SK-N-SH (cell line): ENCODE results near the gene KRTAP12-1. TPM values are rescaled to one million over a fixed set of nuclear protein-coding genes. Genes with fewer than 3 reads are reported as not detected.
"Not testable (repeated sequence)": the region's sequence is repeated elsewhere in the genome, so short reads cannot be mapped to it uniquely, and the experiment has no call there.

Experiments used
- CTCF ChIA-PET: fragments of 300-600, 350-600 bp; formaldehyde crosslinking; extraction: SDS; loops from one replicate; lab custom pipeline; 2021; lab: Yijun Ruan, JAX
- POLR2A ChIA-PET: fragments of 350-600 bp; sonication (Branson Sonifier 250); formaldehyde crosslinking; extraction: SDS; loops from one replicate; lab custom pipeline; 2020; ENCODE audit warnings: antibody characterized with exemption, inconsistent platforms; lab: Yijun Ruan, JAX
- DNase-seq: peaks from one replicate; pipeline ENCODE4 v3.0.0; 2012
- H2AFZ ChIP-seq: fragments of 200-600 bp; sonication (generic); 2 replicates; pipeline ENCODE4 v1.8.1; 2016; ENCODE audit warnings: antibody characterized with exemption, mild to moderate bottlenecking, low read depth
- H3F3A ChIP-seq: fragments of 200-600 bp; sonication (generic); replicated peaks from 2 replicates; pipeline ENCODE3; 2016; ENCODE audit warnings: antibody characterized with exemption, mild to moderate bottlenecking; ENCODE audit not compliant: insufficient read depth
- H3K27ac ChIP-seq, 2 experiments: fragments of 200-500 bp in 1 of 2; fragments of 200-600 bp in 1 of 2; sonication (Bioruptor generic) in 1 of 2; sonication (generic), shearing (Covaris generic) in 1 of 2; 2 replicates each; pipeline versions ENCODE4 v1.5.1 to v1.6.1; 2014 to 2016; ENCODE audit warnings: low read depth in 2 of 2, inconsistent platforms in 1 of 2, low read length in 1 of 2, mild to moderate bottlenecking in 1 of 2, mixed read lengths in 1 of 2
- H3K27me3 ChIP-seq: fragments of 200-600 bp; sonication (generic), shearing (Covaris generic); 2 replicates; pipeline ENCODE4 v1.6.1; 2016; ENCODE audit warnings: mixed run types; ENCODE audit not compliant: insufficient read depth
- H3K36me3 ChIP-seq, 2 experiments: fragments of 200-500 bp in 1 of 2; fragments of 200-600 bp in 1 of 2; sonication (Bioruptor generic) in 1 of 2; sonication (generic) in 1 of 2; replicated peaks in 1 of 2; 2 replicates each; pipeline versions ENCODE3 to v1.5.1; 2014 to 2016; ENCODE audit warnings: low read length in 1 of 2, mild to moderate bottlenecking in 1 of 2; ENCODE audit not compliant: insufficient read depth in 2 of 2, control insufficient read depth in 1 of 2
- H3K4me1 ChIP-seq, 2 experiments: fragments of 200-500 bp in 1 of 2; fragments of 200-600 bp in 1 of 2; sonication (Bioruptor generic) in 1 of 2; sonication (generic), shearing (Covaris generic) in 1 of 2; 2 replicates each; pipeline versions ENCODE4 v1.5.1 to v1.6.1; 2014 to 2016; ENCODE audit warnings: low read depth in 1 of 2, low read length in 1 of 2, mixed run types in 1 of 2; ENCODE audit not compliant: insufficient read depth in 2 of 2, control insufficient read depth in 1 of 2
- H3K4me2 ChIP-seq: fragments of 200-600 bp; sonication (generic), shearing (Covaris generic); 2 replicates; pipeline ENCODE4 v1.6.1; 2017; ENCODE audit warnings: mixed run types
- H3K4me3 ChIP-seq, 2 experiments: fragments of 200-500 bp in 1 of 2; fragments of 200-600 bp in 1 of 2; sonication (Bioruptor generic) in 1 of 2; sonication (generic), shearing (Covaris generic) in 1 of 2; 2 replicates each; pipeline versions ENCODE4 v1.5.1 to v1.8.1; 2014 to 2016; ENCODE audit warnings: low read depth in 2 of 2, inconsistent platforms in 1 of 2, low read length in 1 of 2, mild to moderate bottlenecking in 1 of 2, mixed read lengths in 1 of 2, moderate library complexity in 1 of 2
- H3K79me2 ChIP-seq: fragments of 200-600 bp; sonication (generic); 2 replicates; pipeline ENCODE4 v1.8.1; 2017; ENCODE audit warnings: mild to moderate bottlenecking; ENCODE audit not compliant: insufficient read depth
- H3K9ac ChIP-seq: fragments of 200-600 bp; sonication (generic); 2 replicates; pipeline ENCODE4 v1.6.1; 2017; ENCODE audit warnings: mixed run types
- H3K9me2 ChIP-seq: fragments of 200-600 bp; sonication (generic); 2 replicates; pipeline ENCODE4 v1.6.1; 2017; ENCODE audit warnings: mixed run types
- H3K9me3 ChIP-seq: fragments of 200-600 bp; sonication (generic); 2 replicates; pipeline ENCODE4 v1.6.1; 2017; ENCODE audit warnings: mixed run types, mild to moderate bottlenecking, moderate library complexity
- H4K20me1 ChIP-seq: fragments of 200-600 bp; sonication (generic); 2 replicates; pipeline ENCODE4 v1.6.1; 2017; ENCODE audit warnings: mild to moderate bottlenecking, mixed run types; ENCODE audit not compliant: insufficient read depth
- EP300 ChIP-seq, 2 experiments: IDR thresholded peaks; 2 replicates each; pipeline versions ENCODE4 v1.4.0 to v1.6.1; 2012; ENCODE audit warnings: borderline replicate concordance in 1 of 2, low read depth in 1 of 2, low read length in 1 of 2
- FOXJ3 ChIP-seq: sonication (generic); formaldehyde crosslinking; IDR thresholded peaks from 2 replicates; pipeline ENCODE4 v1.5.1; 2020; ENCODE audit warnings: mild to moderate bottlenecking, missing genetic modification reagents
- FOXM1 ChIP-seq: IDR thresholded peaks from 2 replicates; pipeline ENCODE4 v1.4.0; 2012; ENCODE audit warnings: low read depth, mild to moderate bottlenecking
- GABPA ChIP-seq: IDR thresholded peaks from 2 replicates; pipeline ENCODE4 v1.4.0; 2012; ENCODE audit warnings: low read depth, mild to moderate bottlenecking
- GATA2 ChIP-seq: sonication (generic); formaldehyde crosslinking; IDR thresholded peaks from 2 replicates; pipeline ENCODE4 v1.5.0; 2020; ENCODE audit warnings: mild to moderate bottlenecking, missing genetic modification reagents
- MAX ChIP-seq: IDR thresholded peaks from 2 replicates; pipeline ENCODE4 v1.4.0; 2012; ENCODE audit warnings: low read depth
- NFIC ChIP-seq: IDR thresholded peaks from 2 replicates; pipeline ENCODE4 v1.4.0; 2012; ENCODE audit warnings: borderline replicate concordance
- NRF1 ChIP-seq: IDR thresholded peaks from 2 replicates; pipeline ENCODE4 v1.6.1; 2012; ENCODE audit warnings: low read depth, mild to moderate bottlenecking, low read length
- RFX5 ChIP-seq: IDR thresholded peaks from 2 replicates; pipeline ENCODE4 v1.6.1; 2012; ENCODE audit warnings: mild to moderate bottlenecking, improper control_type of control experiment, low read length
- SIN3A ChIP-seq: IDR thresholded peaks from 2 replicates; pipeline ENCODE4 v1.6.1; 2012; ENCODE audit warnings: low read depth, mild to moderate bottlenecking, low read length, moderate library complexity, borderline replicate concordance
- SMC3 ChIP-seq: IDR thresholded peaks from 2 replicates; pipeline ENCODE4 v1.6.1; 2012; ENCODE audit warnings: low read depth, low read length, improper control_type of control experiment
- USF1 ChIP-seq: IDR thresholded peaks from 2 replicates; pipeline ENCODE4 v1.4.0; 2012; ENCODE audit warnings: low read depth, borderline replicate concordance
- ZBTB33 ChIP-seq: IDR thresholded peaks from 2 replicates; pipeline ENCODE4 v1.4.0; 2012; ENCODE audit warnings: low read depth, borderline replicate concordance
- WGBS: methylation state at CpG from one replicate; pipeline ENCODE4 v1.1.6; 2017; ENCODE audit warnings: low lambda C conversion rate; 5-methylcytosine and 5-hydroxymethylcytosine counted together
- polyA plus RNA-seq, 3 experiments: library from polyadenylated mRNA; depleted of rRNA; stranded (reverse); fragments of >200 nt; gene quantifications; 2 replicates each; pipeline ENCODE4 v1.2.3, GENCODE V29; 2012

Gene KRTAP12-1
- polyA plus RNA-seq, 1 of the 3 experiments (the other 2 are of a cell fraction): not detected

- POLR2A ChIA-PET: no interaction called here
- no peak for DNase-seq
Measured at GRCh38 chr21:44640761-44641160, 41.2 kb downstream of the KRTAP12-1 start.

GRCh38 chr21:44639331-44639655, 42.7 kb downstream of the KRTAP12-1 start:
- Histone ChIP-seq H3K4me2 (no peak overlapping the region), H3K27ac (no peak overlapping the region), H3K9ac (no peak overlapping the region), H3K27me3 (peaks cover 8% of the 10 kb centered on the region; the same call in 1 of the 2 replicates), H2AFZ (no peak overlapping the region), H3F3A (no peaks in the 10 kb centered on the region), H4K20me1 (no peaks in the 10 kb centered on the region), H3K9me3 (0 out of 2 replicates have a peak, but pooled peaks cover 2% of the 10 kb centered on the region), H3K36me3 (no peaks in the 10 kb centered on the region), H3K4me1 (no peaks in the 10 kb centered on the region; a peak in 1 of 4 replicates), H3K9me2 (no peaks in the 10 kb centered on the region), H3K79me2 (no peaks in the 10 kb centered on the region), H3K4me3 (no peak overlapping the region)
- ChIA-PET CTCF (no interaction called here), POLR2A (no interaction called here)
- no CpG with 5 or more reads among the region's 12 CpGs for WGBS
- DNase-seq: no peak
- no peak for TF ChIP-seq FOXM1

More at GRCh38 chr21:44640761-44641160, 41.2 kb downstream of the KRTAP12-1 start:
- Histone ChIP-seq H3K9me3 (0 out of 2 replicates have a peak, but pooled peaks cover 5% of the 10 kb centered on the region), H3K36me3 (no peaks in the 10 kb centered on the region), H4K20me1 (no peaks in the 10 kb centered on the region), H3K27me3 (peaks cover 8% of the 10 kb centered on the region; the same call in 1 of the 2 replicates), H2AFZ (no peak overlapping the region), H3K27ac (no peak overlapping the region), H3F3A (no peaks in the 10 kb centered on the region), H3K4me1 (no peaks in the 10 kb centered on the region; a peak in 1 of 4 replicates), H3K4me2 (no peak overlapping the region), H3K79me2 (no peaks in the 10 kb centered on the region), H3K9ac (no peak overlapping the region), H3K9me2 (no peaks in the 10 kb centered on the region), H3K4me3 (no peak overlapping the region)
- CTCF ChIA-PET: no interaction called here
- no peak for TF ChIP-seq GABPA
- TF ChIP-seq EP300 (IDR thresholded peaks at IDR 0.05; ENCODE audit: borderline replicate concordance in 1 of 2, low read depth in 1 of 2, low read length in 1 of 2): no peak
- no peak for TF ChIP-seq FOXJ3 (CRISPR knock-in tag)
- no peak for TF ChIP-seq RFX5
- TF ChIP-seq SIN3A: no peak
- no peak for TF ChIP-seq SMC3
- no peak for TF ChIP-seq NRF1
- TF ChIP-seq ZBTB33: no peak
- no peak for TF ChIP-seq MAX
- no peak for TF ChIP-seq GATA2 (CRISPR knock-in tag)
- no peak for TF ChIP-seq USF1
- no peak for TF ChIP-seq NFIC
- 21% methylated on average over 5 of the region's 5 CpGs for WGBS

- H3K9me2 ChIP-seq, H3K9me3 ChIP-seq, H3K9ac ChIP-seq, H4K20me1 ChIP-seq, H3K36me3 ChIP-seq, DNase-seq, H3K27me3 ChIP-seq, H3F3A ChIP-seq, H3K27ac ChIP-seq, H3K79me2 ChIP-seq, H3K4me3 ChIP-seq, CTCF ChIA-PET, POLR2A ChIA-PET, H3K4me2 ChIP-seq, H2AFZ ChIP-seq, H3K4me1 ChIP-seq: not testable (repeated sequence)
- WGBS: 4% methylated on average over 6 of the region's 21 CpGs
Measured at GRCh38 chr21:44638506-44639330, 43.2 kb downstream of the KRTAP12-1 start.

- H3K9ac ChIP-seq, H3K4me3 ChIP-seq, H3K9me2 ChIP-seq, H3K27ac ChIP-seq, H3F3A ChIP-seq, DNase-seq, H3K4me1 ChIP-seq, POLR2A ChIA-PET, H3K4me2 ChIP-seq, H3K27me3 ChIP-seq, H2AFZ ChIP-seq, H3K36me3 ChIP-seq, H4K20me1 ChIP-seq, H3K79me2 ChIP-seq, H3K9me3 ChIP-seq: not testable (repeated sequence)
- CTCF ChIA-PET: interaction anchor here (1.1 kb wide), 1 partner anchor 12 kb away, joined by 4 read pairs; no protein-coding TSS in a partner anchor
- 11% methylated on average over 1 of the region's 12 CpGs for WGBS
Measured at GRCh38 chr21:44637851-44638348, 44.1 kb downstream of the KRTAP12-1 start.
